ENCODE results near the gene NUP210. TPM values are rescaled to one million over a fixed set of nuclear protein-coding genes. Genes with fewer than 3 reads are reported as not detected.

Gene NUP210

GRCh38 chr3:13268961-13269441 is 151.1 kb downstream of the NUP210 start:
- H3K9me3 ChIP-seq (replicated peaks in 1 of 2; ENCODE audit: control insufficient read depth in 2 of 2, insufficient read depth in 1 of 2, low read depth in 1 of 2, low read length in 2 of 2) = peaks cover 0 to 3% of the 10 kb centered on the region in 2 donors

GRCh38 chr3:13268120-13268519 is 152.0 kb downstream of the NUP210 start:
- no peak overlapping the region for H2BK12ac ChIP-seq (ENCODE audit: low read length)
- peak overlapping the region; percentile 43 for H3K14ac ChIP-seq (ENCODE audit: low read length)
- no peak overlapping the region for H2BK5ac ChIP-seq (ENCODE audit: low read length)
- no peaks in the 10 kb centered on the region for H3K36me3 ChIP-seq (replicated peaks in 1 of 2; ENCODE audit: control insufficient read depth in 2 of 2, insufficient read depth in 2 of 2, low read length in 2 of 2)
- no peak overlapping the region for H3K4me3 ChIP-seq (ENCODE audit: low read length in 2 of 2)
- no peak overlapping the region for H3K4me2 ChIP-seq (ENCODE audit: insufficient read depth, low read length, poor library complexity, severe bottlenecking)
- no peak overlapping the region for H2BK120ac ChIP-seq (ENCODE audit: low read depth, low read length)
- H4K8ac ChIP-seq (ENCODE audit: low read depth, low read length) = no peak overlapping the region
- peaks cover 0 to 7% (median 0%) of the 10 kb centered on the region in 3 experiments for H3K27me3 ChIP-seq (ENCODE audit: control insufficient read depth in 3 of 3, insufficient read depth in 3 of 3, low read depth in 1 of 3, low read length in 3 of 3)
- H2BK15ac ChIP-seq (ENCODE audit: low read length) = no peak overlapping the region
- H3K27ac ChIP-seq (replicated peaks; ENCODE audit: low read length) = no peak overlapping the region
- no peak overlapping the region for H3K4ac ChIP-seq (ENCODE audit: low read length)
- WGBS, 2 donors (ENCODE audit: extremely low coverage in 2 of 2, insufficient read length in 2 of 2, insufficient replicate concordance in 1 of 2) = no CpG with 5 or more reads among the region's 2 CpGs
- peaks cover 1 to 2% of the 10 kb centered on the region in 2 donors for H3K4me1 ChIP-seq (ENCODE audit: control insufficient read depth in 2 of 2, insufficient read depth in 1 of 2, low read depth in 1 of 2, low read length in 2 of 2)
- DNase-seq (ENCODE audit: low spot score) = no peak
- peak overlapping the region; percentile 57 for H3K18ac ChIP-seq (ENCODE audit: low read length)
- H3K79me1 ChIP-seq (ENCODE audit: low read depth, low read length) = peaks cover under 1% of the 10 kb centered on the region
- H2AK5ac ChIP-seq (ENCODE audit: low read depth, low read length) = no peak overlapping the region
- no peak overlapping the region for H3K23ac ChIP-seq (ENCODE audit: low read depth, low read length, poor library complexity)
- H3K9me3 ChIP-seq (replicated peaks in 1 of 2; ENCODE audit: control insufficient read depth in 2 of 2, insufficient read depth in 1 of 2, low read depth in 1 of 2, low read length in 2 of 2) = peaks cover 0 to 3% of the 10 kb centered on the region in 2 donors
- no peak overlapping the region for H3K9ac ChIP-seq (ENCODE audit: low read depth, low read length, poor library complexity)
- H2AFZ ChIP-seq (ENCODE audit: low read length) = no peak overlapping the region
- H4K91ac ChIP-seq (ENCODE audit: low read depth, low read length, poor library complexity) = no peak overlapping the region

More at GRCh38 chr3:13268961-13269441, 151.1 kb downstream of the NUP210 start:
- Histone ChIP-seq H3K27me3 (ENCODE audit: control insufficient read depth in 3 of 3, insufficient read depth in 3 of 3, low read depth in 1 of 3, low read length in 3 of 3) (peaks cover 0 to 7% (median 0%) of the 10 kb centered on the region in 3 experiments), H3K4me2 (ENCODE audit: insufficient read depth, low read length, poor library complexity, severe bottlenecking) (no peak overlapping the region), H3K18ac (ENCODE audit: low read length) (peak overlapping the region; percentile 81), H3K23ac (ENCODE audit: low read depth, low read length, poor library complexity) (no peak overlapping the region), H2BK5ac (ENCODE audit: low read length) (no peak overlapping the region), H3K14ac (ENCODE audit: low read length) (no peak overlapping the region), H3K4me1 (ENCODE audit: control insufficient read depth in 2 of 2, insufficient read depth in 1 of 2, low read depth in 1 of 2, low read length in 2 of 2) (peaks cover 1 to 2% of the 10 kb centered on the region in 2 donors), H3K36me3 (replicated peaks in 1 of 2; ENCODE audit: control insufficient read depth in 2 of 2, insufficient read depth in 2 of 2, low read length in 2 of 2) (no peaks in the 10 kb centered on the region), H2BK120ac (ENCODE audit: low read depth, low read length) (no peak overlapping the region), H3K9ac (ENCODE audit: low read depth, low read length, poor library complexity) (peak overlapping the region; percentile 34), H3K79me1 (ENCODE audit: low read depth, low read length) (peaks cover 2% of the 10 kb centered on the region), H3K4me3 (ENCODE audit: low read length in 2 of 2) (no peak overlapping the region), H4K91ac (ENCODE audit: low read depth, low read length, poor library complexity) (no peak overlapping the region), H2BK12ac (ENCODE audit: low read length) (no peak overlapping the region), H3K4ac (ENCODE audit: low read length) (no peak overlapping the region), H3K27ac (replicated peaks; ENCODE audit: low read length) (no peak overlapping the region), H2AK5ac (ENCODE audit: low read depth, low read length) (no peak overlapping the region), H2AFZ (ENCODE audit: low read length) (no peak overlapping the region), H4K8ac (ENCODE audit: low read depth, low read length) (no peak overlapping the region), H2BK15ac (ENCODE audit: low read length) (no peak overlapping the region)
- no CpG with 5 or more reads among the region's 11 CpGs for WGBS, 2 donors (ENCODE audit: extremely low coverage in 2 of 2, insufficient read length in 2 of 2, insufficient replicate concordance in 1 of 2)
- DNase-seq (ENCODE audit: low spot score) = no peak

DNA sequence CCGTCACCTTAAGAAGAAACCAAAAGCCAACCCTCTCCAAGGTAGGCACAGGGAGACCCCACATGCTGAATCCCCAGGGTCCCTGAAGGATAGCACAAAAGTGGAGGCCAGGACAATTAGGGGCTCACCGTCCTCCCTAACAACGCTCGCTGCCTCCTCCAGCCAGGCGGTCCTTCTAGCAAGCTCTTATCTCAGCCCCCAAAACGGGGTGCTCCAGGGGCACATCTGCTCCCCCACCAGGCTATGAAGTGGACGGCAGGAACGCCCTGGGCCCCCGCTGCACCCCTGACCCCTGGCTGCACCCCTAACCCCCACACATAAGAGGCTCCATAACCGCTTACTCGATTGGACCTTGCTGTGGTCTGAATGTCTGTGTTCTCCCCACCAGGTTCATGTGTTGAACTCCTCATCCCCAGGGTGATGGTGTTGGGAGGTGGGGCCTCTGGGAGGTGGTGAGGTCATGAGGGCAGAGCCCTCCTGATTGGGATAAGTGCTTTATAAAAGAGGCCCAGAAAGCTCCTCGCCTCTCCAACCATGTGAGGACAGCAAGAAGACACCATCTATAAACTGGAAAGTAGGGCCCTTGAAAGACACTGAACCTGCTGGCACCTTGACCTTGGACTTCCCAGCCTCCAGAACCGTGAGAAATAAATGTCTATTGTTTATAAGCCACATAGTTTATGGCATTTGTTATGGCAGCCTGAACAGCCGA is 153.3 kb downstream of the NUP210 start:
- no peaks in the 10 kb centered on the region for H3K36me3 ChIP-seq (replicated peaks in 1 of 2; ENCODE audit: control insufficient read depth in 2 of 2, insufficient read depth in 2 of 2, low read length in 2 of 2)
- peaks cover 1 to 2% of the 10 kb centered on the region in 2 donors for H3K4me1 ChIP-seq (ENCODE audit: control insufficient read depth in 2 of 2, insufficient read depth in 1 of 2, low read depth in 1 of 2, low read length in 2 of 2)
- peaks cover 0 to 3% of the 10 kb centered on the region in 2 donors for H3K9me3 ChIP-seq (replicated peaks in 1 of 2; ENCODE audit: control insufficient read depth in 2 of 2, insufficient read depth in 1 of 2, low read depth in 1 of 2, low read length in 2 of 2)
- no peaks in the 10 kb centered on the region for H3K79me1 ChIP-seq (ENCODE audit: low read depth, low read length)
- no peak overlapping the region for H2AK5ac ChIP-seq (ENCODE audit: low read depth, low read length)
- DNase-seq (ENCODE audit: low spot score) = no peak
- no peak overlapping the region for H3K18ac ChIP-seq (ENCODE audit: low read length)
- H3K4me3 ChIP-seq (ENCODE audit: low read length in 2 of 2) = no peak overlapping the region
- H2BK15ac ChIP-seq (ENCODE audit: low read length) = no peak overlapping the region
- no peak overlapping the region for H4K91ac ChIP-seq (ENCODE audit: low read depth, low read length, poor library complexity)
- no peak overlapping the region for H3K14ac ChIP-seq (ENCODE audit: low read length)
- WGBS, 2 donors (ENCODE audit: extremely low coverage in 2 of 2, insufficient read length in 2 of 2, insufficient replicate concordance in 1 of 2) = no CpG with 5 or more reads among the region's 14 CpGs
- H3K27me3 ChIP-seq (ENCODE audit: control insufficient read depth in 3 of 3, insufficient read depth in 3 of 3, low read depth in 1 of 3, low read length in 3 of 3) = peaks cover 0 to under 1% (median 0%) of the 10 kb centered on the region in 3 experiments
- H3K27ac ChIP-seq (replicated peaks; ENCODE audit: low read length) = no peak overlapping the region
- H4K8ac ChIP-seq (ENCODE audit: low read depth, low read length) = no peak overlapping the region
- H2BK12ac ChIP-seq (ENCODE audit: low read length) = no peak overlapping the region
- no peak overlapping the region for H2BK5ac ChIP-seq (ENCODE audit: low read length)
- no peak overlapping the region for H3K9ac ChIP-seq (ENCODE audit: low read depth, low read length, poor library complexity)
- no peak overlapping the region for H2BK120ac ChIP-seq (ENCODE audit: low read depth, low read length)
- no peak overlapping the region for H3K4ac ChIP-seq (ENCODE audit: low read length)
- no peak overlapping the region for H3K23ac ChIP-seq (ENCODE audit: low read depth, low read length, poor library complexity)
- H2AFZ ChIP-seq (ENCODE audit: low read length) = no peak overlapping the region
- H3K4me2 ChIP-seq (ENCODE audit: insufficient read depth, low read length, poor library complexity, severe bottlenecking) = no peak overlapping the region

Small RNA genes lying within 50 kb of the gene (small RNA-seq; reads per million reads assigned to genes)
- gene AC027124.2 (ENCODE audit: insufficient read depth) = not detected
